ENCODE measurements around the gene MICAL1.

DNA sequence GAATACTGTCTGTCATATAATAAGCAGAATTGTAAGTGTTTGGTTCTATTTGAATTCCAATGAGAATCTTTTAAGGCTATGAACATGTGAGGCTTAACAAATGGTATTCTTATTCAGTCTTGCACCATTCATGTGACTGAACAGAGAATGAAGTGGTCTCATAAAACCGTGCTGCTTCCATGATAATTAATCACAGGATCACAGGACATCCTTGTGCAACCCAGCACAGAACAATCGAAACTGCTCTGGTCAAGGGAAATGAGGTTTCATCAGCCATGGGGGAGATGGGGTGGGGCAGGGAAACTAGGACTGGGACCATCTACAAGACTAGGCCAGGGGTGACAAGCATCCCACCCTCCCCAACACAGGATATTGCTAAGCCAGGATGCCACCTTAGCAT, 21.1 kb downstream of the MICAL1 start:
- TF ChIP-seq CTCF (conservative IDR thresholded peaks at IDR 0.05) (no peak), EZH2 (IDR thresholded peaks at IDR 0.05; ENCODE audit: low read depth) (no peak)

All from PC-9 (cell line).